ENCODE measurements around the gene TESMIN.

DNA sequence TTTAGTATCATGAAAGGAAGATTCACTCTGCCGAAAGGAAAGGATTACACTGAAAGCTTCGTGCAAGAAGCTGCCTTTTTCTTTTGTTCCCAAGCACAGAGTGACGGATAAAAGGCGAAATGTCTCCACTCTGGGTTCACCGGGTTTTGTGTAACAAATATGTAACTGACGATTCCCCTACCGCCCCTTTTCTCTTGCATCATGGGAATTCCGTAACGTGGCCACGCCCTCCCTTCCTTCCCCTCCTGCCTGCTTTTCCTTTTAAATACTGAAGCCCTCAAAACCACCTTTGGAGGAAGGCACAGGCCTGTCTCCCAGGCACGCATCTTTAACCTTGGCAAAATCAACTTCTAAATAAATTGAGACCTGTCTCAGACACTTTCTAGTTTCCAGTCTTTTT is 16.4 kb upstream of the TESMIN start:
- TF ChIP-seq TAF1 (IDR thresholded peaks at IDR 0.05; ENCODE audit: low read depth) (no peak), RAD21 (IDR thresholded peaks at IDR 0.05; ENCODE audit: low read depth) (no peak), ZBTB7A (IDR thresholded peaks at IDR 0.05; ENCODE audit: low read depth) (no peak), CREB1 (IDR thresholded peaks at IDR 0.05; ENCODE audit: low read depth) (no peak), YY1 (IDR thresholded peaks at IDR 0.05; ENCODE audit: low read depth) (no peak), EP300 (IDR thresholded peaks at IDR 0.05; ENCODE audit: borderline replicate concordance) (no peak), CEBPB (IDR thresholded peaks at IDR 0.05) (no peak)
- TF ChIP-seq, protein P1, sequence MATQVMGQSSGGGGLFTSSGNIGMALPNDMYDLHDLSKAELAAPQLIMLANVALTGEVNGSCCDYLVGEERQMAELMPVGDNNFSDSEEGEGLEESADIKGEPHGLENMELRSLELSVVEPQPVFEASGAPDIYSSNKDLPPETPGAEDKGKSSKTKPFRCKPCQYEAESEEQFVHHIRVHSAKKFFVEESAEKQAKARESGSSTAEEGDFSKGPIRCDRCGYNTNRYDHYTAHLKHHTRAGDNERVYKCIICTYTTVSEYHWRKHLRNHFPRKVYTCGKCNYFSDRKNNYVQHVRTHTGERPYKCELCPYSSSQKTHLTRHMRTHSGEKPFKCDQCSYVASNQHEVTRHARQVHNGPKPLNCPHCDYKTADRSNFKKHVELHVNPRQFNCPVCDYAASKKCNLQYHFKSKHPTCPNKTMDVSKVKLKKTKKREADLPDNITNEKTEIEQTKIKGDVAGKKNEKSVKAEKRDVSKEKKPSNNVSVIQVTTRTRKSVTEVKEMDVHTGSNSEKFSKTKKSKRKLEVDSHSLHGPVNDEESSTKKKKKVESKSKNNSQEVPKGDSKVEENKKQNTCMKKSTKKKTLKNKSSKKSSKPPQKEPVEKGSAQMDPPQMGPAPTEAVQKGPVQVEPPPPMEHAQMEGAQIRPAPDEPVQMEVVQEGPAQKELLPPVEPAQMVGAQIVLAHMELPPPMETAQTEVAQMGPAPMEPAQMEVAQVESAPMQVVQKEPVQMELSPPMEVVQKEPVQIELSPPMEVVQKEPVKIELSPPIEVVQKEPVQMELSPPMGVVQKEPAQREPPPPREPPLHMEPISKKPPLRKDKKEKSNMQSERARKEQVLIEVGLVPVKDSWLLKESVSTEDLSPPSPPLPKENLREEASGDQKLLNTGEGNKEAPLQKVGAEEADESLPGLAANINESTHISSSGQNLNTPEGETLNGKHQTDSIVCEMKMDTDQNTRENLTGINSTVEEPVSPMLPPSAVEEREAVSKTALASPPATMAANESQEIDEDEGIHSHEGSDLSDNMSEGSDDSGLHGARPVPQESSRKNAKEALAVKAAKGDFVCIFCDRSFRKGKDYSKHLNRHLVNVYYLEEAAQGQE (IDR thresholded peaks at IDR 0.05; ENCODE audit: low read depth), result no peak

All from Ishikawa (cell line).